GM12891 (cell line): ENCODE results near the gene CCDC83.

Experiments used
- DNase-seq: peaks from one replicate; pipeline ENCODE4 v3.0.0; 2011; ENCODE audit warnings: low spot score; ENCODE audit not compliant: insufficient read length
- FAIRE-seq: peaks from 2 replicates; lab custom pipeline; 2011; peaks lifted over from hg19 to GRCh38; lab: Jason Lieb, UNC
- PAX5 ChIP-seq: IDR thresholded peaks from 2 replicates; pipeline ENCODE4 v1.6.1; 2011; ENCODE audit warnings: low read length, moderate library complexity, mild to moderate bottlenecking; ENCODE audit not compliant: insufficient read depth, severe bottlenecking
- POLR2A ChIP-seq: IDR thresholded peaks from 2 replicates; pipeline ENCODE4 v1.6.1; 2011; ENCODE audit warnings: low read depth, low read length, control low read depth
- POLR2AphosphoS5 ChIP-seq: IDR thresholded peaks from 2 replicates; pipeline ENCODE4 v1.6.1; 2011; ENCODE audit warnings: low read depth, low read length, control low read depth
- POU2F2 ChIP-seq: IDR thresholded peaks from 2 replicates; pipeline ENCODE4 v1.6.1; 2011; ENCODE audit warnings: low read depth, mild to moderate bottlenecking, control low read depth, low read length, moderate library complexity
- SPI1 ChIP-seq: IDR thresholded peaks from 2 replicates; pipeline ENCODE4 v1.6.1; 2011; ENCODE audit warnings: low read depth, low read length, control low read depth
- TAF1 ChIP-seq: IDR thresholded peaks from 2 replicates; pipeline ENCODE4 v1.6.1; 2011; ENCODE audit warnings: low read depth, low read length, control low read depth

The CCDC83 gene

DNA sequence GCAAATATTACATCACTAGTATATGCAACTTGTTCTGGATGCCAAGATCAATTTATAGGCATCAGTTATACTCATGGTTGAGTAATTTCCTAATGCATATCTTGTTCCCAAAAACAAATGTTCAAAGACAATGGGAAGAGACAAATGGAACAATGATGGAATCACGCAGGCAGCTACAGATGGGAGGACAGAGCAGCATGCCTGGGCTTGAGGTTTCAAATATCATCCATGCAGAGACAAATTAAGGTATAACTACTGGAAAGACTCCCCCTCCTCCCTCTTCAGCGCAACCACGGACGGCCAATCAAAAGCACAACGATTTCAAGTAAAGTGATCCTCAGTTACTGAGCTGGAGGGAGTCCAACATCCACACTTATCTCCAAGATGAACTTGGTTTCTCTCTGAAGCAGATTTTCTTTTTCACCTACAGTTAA, 106.8 kb downstream of the CCDC83 start:
- FAIRE-seq (no peak), DNase-seq (no peak)
- no peak for TF ChIP-seq SPI1
- TF ChIP-seq PAX5, result no peak
- no peak for TF ChIP-seq POLR2AphosphoS5
- no peak for TF ChIP-seq POLR2A
- no peak for TF ChIP-seq POU2F2
- TF ChIP-seq TAF1, result no peak

DNA sequence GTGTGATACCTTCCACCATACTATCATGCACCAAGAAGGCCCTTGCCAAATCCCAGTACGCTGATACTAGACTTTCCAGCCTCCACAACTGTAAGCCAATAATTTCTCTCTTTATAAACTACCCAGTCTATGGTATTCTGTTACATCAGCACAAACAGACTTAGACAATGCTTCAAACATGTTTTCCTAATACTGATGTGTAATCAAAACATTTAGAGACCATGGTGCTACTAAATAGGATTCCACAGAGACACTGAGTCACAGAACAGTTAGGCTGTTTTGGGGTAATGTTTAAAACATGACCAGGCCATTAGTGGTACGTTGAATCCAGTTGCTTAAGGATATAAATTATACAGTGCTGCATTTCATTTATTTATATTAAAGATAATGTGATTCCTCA, 110.0 kb downstream of the CCDC83 start:
- no peak for TF ChIP-seq POLR2AphosphoS5
- no peak for TF ChIP-seq POU2F2
- TF ChIP-seq POLR2A, result no peak
- TF ChIP-seq TAF1, result no peak
- TF ChIP-seq SPI1, result no peak
- TF ChIP-seq PAX5, result no peak
- DNase-seq (no peak), FAIRE-seq (no peak)

DNA sequence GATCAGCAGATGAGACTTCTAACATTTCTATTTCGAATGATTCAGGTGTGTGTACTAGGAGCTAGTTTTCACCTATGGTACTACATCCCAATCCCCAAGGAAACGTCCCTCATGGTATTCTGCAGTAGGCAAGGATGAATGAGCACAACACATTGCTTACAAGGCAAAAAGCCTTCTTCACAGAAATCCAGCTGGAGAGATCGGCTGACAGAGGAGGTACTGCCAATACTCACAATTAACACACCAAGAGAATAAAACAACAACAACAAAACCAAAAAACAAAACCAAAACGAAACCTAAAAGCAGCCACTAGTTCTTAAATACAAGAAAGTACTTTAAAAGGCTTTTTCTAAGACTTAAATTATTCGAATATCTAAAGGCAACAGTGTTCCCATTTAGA, 112.3 kb downstream of the CCDC83 start:
- TF ChIP-seq TAF1 (no peak), POU2F2 (no peak), POLR2A (no peak), POLR2AphosphoS5 (no peak)
- no peak for DNase-seq
- FAIRE-seq, result no peak
